K562 (cell line): ENCODE results near the gene CEBPB. TPM values are rescaled to one million over a fixed set of nuclear protein-coding genes. Genes with fewer than 3 reads are reported as not detected.
A peak's percentile ranks its signal among the peaks of the same experiment; 100 is the strongest.

Experiments used
- CBFA2T3 ChIP-seq: fragments of 450-650 bp; IDR thresholded peaks from 2 replicates; pipeline ENCODE4 v1.6.1; 2017
- ERF ChIP-seq: fragments of 450-650 bp; formaldehyde crosslinking; IDR thresholded peaks from 2 replicates; pipeline ENCODE4 v1.4.0; 2020; ENCODE audit warnings: mild to moderate bottlenecking, mixed read lengths
- FOXJ2 ChIP-seq: fragments of 200-800 bp; sonication (Bioruptor generic); IDR thresholded peaks from 2 replicates; pipeline ENCODE4 v1.6.1; 2016; ENCODE audit warnings: missing genetic modification characterization, missing compliant biosample characterization
- GTF2E2 ChIP-seq: fragments of 200-800 bp; sonication (Bioruptor generic); IDR thresholded peaks from 2 replicates; pipeline ENCODE4 v1.6.1; 2016; ENCODE audit warnings: missing genetic modification characterization, missing compliant biosample characterization
- HOMEZ ChIP-seq: fragments of 250-450 bp; sonication (Bioruptor Pico); IDR thresholded peaks from 2 replicates; pipeline ENCODE4 v1.4.0; 2020; ENCODE audit warnings: mild to moderate bottlenecking, moderate library complexity
- MXI1 ChIP-seq: IDR thresholded peaks from 2 replicates; pipeline ENCODE4 v1.6.1; 2011; ENCODE audit warnings: low read depth, mild to moderate bottlenecking, improper control_type of control experiment, low read length
- NFIC ChIP-seq: fragments of 450-650 bp; IDR thresholded peaks from 2 replicates; pipeline ENCODE4 v1.6.1; 2017; ENCODE audit warnings: mild to moderate bottlenecking, inconsistent platforms
- NR4A1 ChIP-seq, 2 experiments: fragments of 250-450 bp in 1 of 2; fragments of 450-650 bp in 1 of 2; sonication (Bioruptor Pico) in 1 of 2; IDR thresholded peaks; 2 replicates each; pipeline versions ENCODE4 v1.4.0 to v1.6.1; 2016 to 2020; ENCODE audit warnings: mild to moderate bottlenecking in 2 of 2, missing compliant biosample characterization in 1 of 2, missing genetic modification characterization in 1 of 2, moderate library complexity in 1 of 2
- POLR2AphosphoS5 ChIP-seq: IDR thresholded peaks from 2 replicates; pipeline ENCODE4 v1.6.1; 2011; ENCODE audit warnings: mild to moderate bottlenecking, low read depth, low read length, moderate library complexity; ENCODE audit not compliant: control insufficient read depth, insufficient read depth
- RBM39 ChIP-seq: fragments of 200-400 bp; formaldehyde crosslinking; optimal IDR thresholded peaks from 2 replicates; pipeline ENCODE3; 2018; ENCODE audit warnings: low read depth, low read length
- SP1 ChIP-seq: sonication (generic); formaldehyde crosslinking; IDR thresholded peaks from 2 replicates; pipeline ENCODE4 v1.8.1; 2022; ENCODE audit warnings: mild to moderate bottlenecking, missing genetic modification reagents
- SUPT5H ChIP-seq: fragments of 450-650 bp; IDR thresholded peaks from 2 replicates; pipeline ENCODE4 v1.6.1; 2016
- TAF1 ChIP-seq: IDR thresholded peaks from 2 replicates; pipeline ENCODE4 v1.6.1; 2011; ENCODE audit warnings: mild to moderate bottlenecking, low read length, moderate library complexity; ENCODE audit not compliant: insufficient read depth, control insufficient read depth, severe bottlenecking; ENCODE audit errors: extremely low read depth
- TEAD2 ChIP-seq: fragments of 450-650 bp; IDR thresholded peaks from 2 replicates; pipeline ENCODE4 v1.6.1; 2016; ENCODE audit warnings: missing genetic modification characterization, control low read depth, missing compliant biosample characterization
- ZBTB7A ChIP-seq: IDR thresholded peaks from 2 replicates; pipeline ENCODE4 v1.6.1; 2011; ENCODE audit warnings: low read depth, mild to moderate bottlenecking, low read length, moderate library complexity, borderline replicate concordance; ENCODE audit not compliant: control insufficient read depth
- ZNF316 ChIP-seq: fragments of 450-650 bp; IDR thresholded peaks from 2 replicates; pipeline ENCODE4 v1.6.1; 2016
- ZNF318 ChIP-seq, 2 experiments: fragments of 450-650 bp; IDR thresholded peaks; 2 replicates each; pipeline ENCODE4 v1.6.1; 2016; ENCODE audit warnings: mild to moderate bottlenecking in 2 of 2, borderline replicate concordance in 1 of 2, low read depth in 1 of 2, moderate library complexity in 1 of 2
- ZNF436 ChIP-seq: fragments of 250-450, 450-650 bp; sonication (Bioruptor Pico); formaldehyde crosslinking; IDR thresholded peaks from 2 replicates; pipeline ENCODE4 v1.7.0; 2020; ENCODE audit warnings: mild to moderate bottlenecking
- polyA plus RNA-seq, 8 experiments: library from polyadenylated mRNA; depleted of rRNA in 4 of 8; stranded (reverse) in 5 of 8; unstranded in 3 of 8; fragments of >200 nt; fragmentation: Nextera tagmentation in 2 of 8; fragmentation: Illumina TruSeq in 1 of 8; extraction: Ambion mirVana in 2 of 8; extraction: Trizol in 1 of 8; gene quantifications; 2 replicates each; pipeline versions ENCODE4 v1.2.1 to v1.2.3, GENCODE V29; 2011 to 2014; ENCODE audit warnings: inconsistent platforms in 1 of 8, missing spikeins in 1 of 8
- total RNA-seq, 7 experiments: library from RNA; depleted of rRNA in 6 of 7; stranded (reverse); fragments of >200 nt in 6 of 7; fragmentation: Illumina TruSeq in 2 of 7; extraction: Trizol in 2 of 7; gene quantifications; 2 replicates each; pipeline versions ENCODE4 v1.2.1 to v1.2.3, GENCODE V29; 2011 to 2021; ENCODE audit warnings: low replicate concordance in 1 of 7

Gene CEBPB
- total and polyA plus RNA-seq, 9 of the 15 experiments (the other 6 are each of a cell fraction or from before 2014, with no cell fraction given), result 1.2 to 72.6 (median 7.8) TPM

- TF ChIP-seq TEAD2 (tag), result peak; percentile 97
- TF ChIP-seq MXI1, result peak; percentile 68
- TF ChIP-seq SP1, result peak; percentile 73
- TF ChIP-seq RBM39, result no peak
- TF ChIP-seq ZNF316, result peak; percentile 98
- TF ChIP-seq FOXJ2 (tag), result peak; percentile 91
- no peak for TF ChIP-seq ZNF436
- TF ChIP-seq SUPT5H, result peak; percentile 68
- peak in 1 of 2 experiments; percentile 99; a peak in 2 of 4 replicates for TF ChIP-seq ZNF318 (IDR thresholded peaks at IDR 0.05; ENCODE audit: borderline replicate concordance in 1 of 2, low read depth in 1 of 2)
- no peak for TF ChIP-seq NR4A1 (CRISPR knock-in tag; IDR thresholded peaks at IDR 0.05)
- peak; percentile 70; the same call in 1 of the 2 replicates for TF ChIP-seq NR4A1 (tag; IDR thresholded peaks at IDR 0.05)
- TF ChIP-seq NFIC, result peak; percentile 100
- peak; percentile 95 for TF ChIP-seq CBFA2T3
- TF ChIP-seq ZBTB7A, result no peak; the same call in 1 of the 2 replicates
- no peak for TF ChIP-seq HOMEZ
- peak; percentile 79 for TF ChIP-seq TAF1
- peak; percentile 14; the same call in 1 of the 2 replicates for TF ChIP-seq ERF
- peak; percentile 82; the same call in 1 of the 2 replicates for TF ChIP-seq GTF2E2 (tag)
- peak; percentile 87 for TF ChIP-seq POLR2AphosphoS5
Observed at GRCh38 chr20:50165684-50166554, 24.7 kb upstream of the CEBPB start (continued).
